ENCODE measurements around the gene GNPDA1.

- no peak for TF ChIP-seq POLR2A (IDR thresholded peaks at IDR 0.05)
- no peak for TF ChIP-seq CTCF (IDR thresholded peaks at IDR 0.05)
These were observed 45.9 kb downstream of the GNPDA1 start for GRCh38 chr5:141966963-141967333.
